ENCODE measurements around the gene ZBTB46. TPM values are rescaled to one million over a fixed set of nuclear protein-coding genes. Genes with fewer than 3 reads are reported as not detected.

Gene ZBTB46
- polyA plus RNA-seq, 2 donors, result 0.68 to 1.0 TPM

GRCh38 chr20:63864978-63865640 is 34.0 kb upstream of the ZBTB46 start, which contains the start of gene TPD52L2:
Gene TPD52L2 (plus strand): TSS chr20:63865270. CDS start chr20:63865366, 96 bp downstream.
- 0% methylated on average over 49 to 68 of the region's 68 CpGs for WGBS, 2 donors
- H3K9me3 ChIP-seq (ENCODE audit: control insufficient read depth in 2 of 2, insufficient read depth in 1 of 2, low read depth in 1 of 2, low read length in 1 of 2), result no peaks in the 10 kb centered on the region
- H3K36me3 ChIP-seq (ENCODE audit: control insufficient read depth in 2 of 2, insufficient read depth in 2 of 2, low read length in 1 of 2), result peaks cover 2 to 29% of the 10 kb centered on the region in 2 donors
- H3K4me3 ChIP-seq (ENCODE audit: low read depth in 1 of 2, low read length in 2 of 2), result peak within 1 kb of the TSS; percentile 82 to 85
- peak within 1 kb of the TSS; percentile 98 to 99 for H3K27ac ChIP-seq (ENCODE audit: low read depth in 2 of 2, low read length in 1 of 2)
- peaks cover 0 to 14% of the 10 kb centered on the region in 2 donors for H3K4me1 ChIP-seq (ENCODE audit: control insufficient read depth in 2 of 2, insufficient read depth in 2 of 2, low read length in 1 of 2)
- H3K27me3 ChIP-seq (ENCODE audit: control insufficient read depth in 1 of 2, insufficient read depth in 2 of 2, low read length in 2 of 2), result no peaks in the 10 kb centered on the region

- peaks cover 2 to 25% of the 10 kb centered on the region in 2 donors for H3K36me3 ChIP-seq (ENCODE audit: control insufficient read depth in 2 of 2, insufficient read depth in 2 of 2, low read length in 1 of 2)
- 0 to 1% methylated on average over 25 of the region's 25 CpGs for WGBS, 2 donors
- H3K9me3 ChIP-seq (ENCODE audit: control insufficient read depth in 2 of 2, insufficient read depth in 1 of 2, low read depth in 1 of 2, low read length in 1 of 2), result no peaks in the 10 kb centered on the region
- no peaks in the 10 kb centered on the region for H3K27me3 ChIP-seq (ENCODE audit: control insufficient read depth in 1 of 2, insufficient read depth in 2 of 2, low read length in 2 of 2)
- H3K27ac ChIP-seq (ENCODE audit: low read depth in 2 of 2, low read length in 1 of 2), result peak overlapping the region; percentile 92 to 99
- peaks cover 0 to 14% of the 10 kb centered on the region in 2 donors for H3K4me1 ChIP-seq (ENCODE audit: control insufficient read depth in 2 of 2, insufficient read depth in 2 of 2, low read length in 1 of 2)
- H3K4me3 ChIP-seq (ENCODE audit: low read depth in 1 of 2, low read length in 2 of 2), result peak overlapping the region; percentile 60 to 85
Observed at GRCh38 chr20:63864545-63864977, 33.5 kb upstream of the ZBTB46 start.

GRCh38 chr20:63863798-63864544 is 32.9 kb upstream of the ZBTB46 start:
- peaks cover 2 to 20% of the 10 kb centered on the region in 2 donors for H3K36me3 ChIP-seq (ENCODE audit: control insufficient read depth in 2 of 2, insufficient read depth in 2 of 2, low read length in 1 of 2)
- H3K27me3 ChIP-seq (ENCODE audit: control insufficient read depth in 1 of 2, insufficient read depth in 2 of 2, low read length in 2 of 2), result no peaks in the 10 kb centered on the region
- H3K27ac ChIP-seq (ENCODE audit: low read depth in 2 of 2, low read length in 1 of 2), result peak overlapping the region; percentile 92 to 99
- peak overlapping the region; percentile 60 to 85 for H3K4me3 ChIP-seq (ENCODE audit: low read depth in 1 of 2, low read length in 2 of 2)
- 3% methylated on average over 38 of the region's 38 CpGs for WGBS, 2 donors
- H3K4me1 ChIP-seq (ENCODE audit: control insufficient read depth in 2 of 2, insufficient read depth in 2 of 2, low read length in 1 of 2), result peaks cover 0 to 14% of the 10 kb centered on the region in 2 donors
- H3K9me3 ChIP-seq (ENCODE audit: control insufficient read depth in 2 of 2, insufficient read depth in 1 of 2, low read depth in 1 of 2, low read length in 1 of 2), result no peaks in the 10 kb centered on the region

GRCh38 chr20:63863021-63863797 is 32.1 kb upstream of the ZBTB46 start:
- H3K9me3 ChIP-seq (ENCODE audit: control insufficient read depth in 2 of 2, insufficient read depth in 1 of 2, low read depth in 1 of 2, low read length in 1 of 2), result no peaks in the 10 kb centered on the region
- H3K27ac ChIP-seq (ENCODE audit: low read depth in 2 of 2, low read length in 1 of 2), result peak overlapping the region; percentile 92 to 99
- H3K4me3 ChIP-seq (ENCODE audit: low read depth in 1 of 2, low read length in 2 of 2), result peak overlapping the region; percentile 60 to 85
- WGBS, 2 donors, result 83% methylated on average over 12 to 18 of the region's 18 CpGs
- H3K36me3 ChIP-seq (ENCODE audit: control insufficient read depth in 2 of 2, insufficient read depth in 2 of 2, low read length in 1 of 2), result peaks cover 0 to 16% of the 10 kb centered on the region in 2 donors
- H3K27me3 ChIP-seq (ENCODE audit: control insufficient read depth in 1 of 2, insufficient read depth in 2 of 2, low read length in 2 of 2), result no peaks in the 10 kb centered on the region
- peaks cover 0 to 19% of the 10 kb centered on the region in 2 donors for H3K4me1 ChIP-seq (ENCODE audit: control insufficient read depth in 2 of 2, insufficient read depth in 2 of 2, low read length in 1 of 2)

- H3K27me3 ChIP-seq (ENCODE audit: control insufficient read depth in 1 of 2, insufficient read depth in 2 of 2, low read length in 2 of 2), result peaks cover 0 to 4% of the 10 kb centered on the region in 2 donors
- H3K4me3 ChIP-seq (ENCODE audit: low read depth in 1 of 2, low read length in 2 of 2), result no peak overlapping the region
- peaks cover 0 to 22% of the 10 kb centered on the region in 2 donors for H3K4me1 ChIP-seq (ENCODE audit: control insufficient read depth in 2 of 2, insufficient read depth in 2 of 2, low read length in 1 of 2)
- WGBS, 2 donors, result 97% methylated on average over 92 to 95 of the region's 95 CpGs
- H3K9me3 ChIP-seq (ENCODE audit: control insufficient read depth in 2 of 2, insufficient read depth in 1 of 2, low read depth in 1 of 2, low read length in 1 of 2), result no peaks in the 10 kb centered on the region
- H3K27ac ChIP-seq (ENCODE audit: low read depth in 2 of 2, low read length in 1 of 2), result no peak overlapping the region
- H3K36me3 ChIP-seq (ENCODE audit: control insufficient read depth in 2 of 2, insufficient read depth in 2 of 2, low read length in 1 of 2), result peaks cover 0 to 16% of the 10 kb centered on the region in 2 donors
Observed at GRCh38 chr20:63861981-63862901, 31.2 kb upstream of the ZBTB46 start.

- 97 to 98% methylated on average over 52 to 59 of the region's 59 CpGs for WGBS, 2 donors
- H3K9me3 ChIP-seq (ENCODE audit: control insufficient read depth in 2 of 2, insufficient read depth in 1 of 2, low read depth in 1 of 2, low read length in 1 of 2), result no peaks in the 10 kb centered on the region
- H3K4me1 ChIP-seq (ENCODE audit: control insufficient read depth in 2 of 2, insufficient read depth in 2 of 2, low read length in 1 of 2), result peaks cover 0 to 22% of the 10 kb centered on the region in 2 donors
- H3K36me3 ChIP-seq (ENCODE audit: control insufficient read depth in 2 of 2, insufficient read depth in 2 of 2, low read length in 1 of 2), result peaks cover 0 to 16% of the 10 kb centered on the region in 2 donors
- H3K4me3 ChIP-seq (ENCODE audit: low read depth in 1 of 2, low read length in 2 of 2), result no peak within 1 kb of the TSS
- peaks cover 0 to 4% of the 10 kb centered on the region in 2 donors for H3K27me3 ChIP-seq (ENCODE audit: control insufficient read depth in 1 of 2, insufficient read depth in 2 of 2, low read length in 2 of 2)
- no peak within 1 kb of the TSS for H3K27ac ChIP-seq (ENCODE audit: low read depth in 2 of 2, low read length in 1 of 2)
Observed at GRCh38 chr20:63861365-63861934, 30.4 kb upstream of the ZBTB46 start, which contains the start of gene ABHD16B. Gene ABHD16B (plus strand): TSS chr20:63861498. CDS start chr20:63861541, 43 bp downstream.

GRCh38 chr20:63860325-63861051 is 29.4 kb upstream of the ZBTB46 start:
- H3K4me3 ChIP-seq (ENCODE audit: low read depth in 1 of 2, low read length in 2 of 2), result no peak overlapping the region
- H3K27me3 ChIP-seq (ENCODE audit: control insufficient read depth in 1 of 2, insufficient read depth in 2 of 2, low read length in 2 of 2), result peaks cover 0 to 4% of the 10 kb centered on the region in 2 donors
- H3K27ac ChIP-seq (ENCODE audit: low read depth in 2 of 2, low read length in 1 of 2), result no peak overlapping the region
- no peaks in the 10 kb centered on the region for H3K9me3 ChIP-seq (ENCODE audit: control insufficient read depth in 2 of 2, insufficient read depth in 1 of 2, low read depth in 1 of 2, low read length in 1 of 2)
- 74 to 75% methylated on average over 17 of the region's 17 CpGs for WGBS, 2 donors
- H3K4me1 ChIP-seq (ENCODE audit: control insufficient read depth in 2 of 2, insufficient read depth in 2 of 2, low read length in 1 of 2), result peaks cover 0 to 25% of the 10 kb centered on the region in 2 donors
- peaks cover 0 to 16% of the 10 kb centered on the region in 2 donors for H3K36me3 ChIP-seq (ENCODE audit: control insufficient read depth in 2 of 2, insufficient read depth in 2 of 2, low read length in 1 of 2)

GRCh38 chr20:63859166-63859699 is 28.2 kb upstream of the ZBTB46 start:
- peaks cover 3 to 28% of the 10 kb centered on the region in 2 donors for H3K4me1 ChIP-seq (ENCODE audit: control insufficient read depth in 2 of 2, insufficient read depth in 2 of 2, low read length in 1 of 2)
- H3K9me3 ChIP-seq (ENCODE audit: control insufficient read depth in 2 of 2, insufficient read depth in 1 of 2, low read depth in 1 of 2, low read length in 1 of 2), result no peaks in the 10 kb centered on the region
- WGBS, 2 donors, result 45 to 51% methylated on average over 7 of the region's 7 CpGs
- no peak overlapping the region for H3K4me3 ChIP-seq (ENCODE audit: low read depth in 1 of 2, low read length in 2 of 2)
- peaks cover 0 to 6% of the 10 kb centered on the region in 2 donors for H3K27me3 ChIP-seq (ENCODE audit: control insufficient read depth in 1 of 2, insufficient read depth in 2 of 2, low read length in 2 of 2)
- peaks cover 0 to 16% of the 10 kb centered on the region in 2 donors for H3K36me3 ChIP-seq (ENCODE audit: control insufficient read depth in 2 of 2, insufficient read depth in 2 of 2, low read length in 1 of 2)
- peak overlapping the region; percentile 37 to 51 for H3K27ac ChIP-seq (ENCODE audit: low read depth in 2 of 2, low read length in 1 of 2)
